ENCODE data around the gene NDFIP2. TPM values are rescaled to one million over a fixed set of nuclear protein-coding genes. Genes with fewer than 3 reads are reported as not detected.

Gene NDFIP2
- polyA plus RNA-seq, 3 donors = 53.2 to 65.1 (median 60.4) TPM

GRCh38 chr13:79516595-79516994 is 35.6 kb downstream of the NDFIP2 start:
- DNase-seq (ENCODE audit: extremely low read depth in 1 of 11, low read depth in 9 of 11, low spot score in 4 of 11) = no peak

DNA sequence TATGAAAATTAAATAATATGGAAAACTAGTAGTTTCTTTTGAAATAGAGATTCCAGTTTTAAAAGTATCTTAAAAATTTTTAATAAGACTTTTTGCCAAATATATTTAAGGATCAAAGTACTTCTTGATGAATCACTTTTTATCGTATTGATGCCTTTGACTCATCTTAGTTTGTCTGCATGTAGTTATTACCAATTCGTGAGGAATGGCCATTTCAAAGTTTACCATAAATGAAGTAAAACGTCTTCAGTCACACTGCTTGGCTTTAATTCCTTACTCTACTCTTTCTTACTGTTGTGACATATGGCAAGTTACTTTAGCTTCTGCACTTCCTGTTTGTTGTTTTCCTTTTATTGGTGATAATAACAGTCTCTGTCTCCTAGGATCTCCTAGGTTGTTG is 38.3 kb downstream of the NDFIP2 start:
- no peak for DNase-seq (ENCODE audit: extremely low read depth in 1 of 11, low read depth in 9 of 11, low spot score in 4 of 11)

DNA sequence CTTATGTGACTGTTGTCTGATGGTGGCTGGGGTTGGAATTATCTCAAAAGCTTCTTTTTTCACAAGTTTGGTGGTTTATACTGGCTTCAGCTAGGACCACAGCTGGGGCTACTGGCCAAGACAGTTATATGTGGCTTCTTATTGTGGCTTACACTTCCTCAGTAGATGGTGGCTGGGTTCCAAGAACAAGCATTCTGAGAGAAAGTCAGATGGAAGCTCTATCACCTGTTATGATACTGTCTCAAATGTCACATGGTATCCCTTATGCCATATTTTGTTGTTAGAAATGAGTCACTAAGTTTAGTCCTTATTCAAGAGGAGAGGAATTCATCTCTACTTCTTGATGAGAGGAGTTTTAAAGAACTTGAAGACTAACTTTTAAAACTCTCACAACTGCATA is 41.6 kb downstream of the NDFIP2 start:
- DNase-seq (ENCODE audit: extremely low read depth in 1 of 11, low read depth in 9 of 11, low spot score in 4 of 11) = no peak

- no peak for DNase-seq (ENCODE audit: extremely low read depth in 1 of 11, low read depth in 9 of 11, low spot score in 4 of 11)
Measured at GRCh38 chr13:79525064-79525857, 44.3 kb downstream of the NDFIP2 start.

- DNase-seq (ENCODE audit: extremely low read depth in 1 of 11, low read depth in 9 of 11, low spot score in 4 of 11) = no peak
Measured at GRCh38 chr13:79527698-79528097, 46.7 kb downstream of the NDFIP2 start.

DNA sequence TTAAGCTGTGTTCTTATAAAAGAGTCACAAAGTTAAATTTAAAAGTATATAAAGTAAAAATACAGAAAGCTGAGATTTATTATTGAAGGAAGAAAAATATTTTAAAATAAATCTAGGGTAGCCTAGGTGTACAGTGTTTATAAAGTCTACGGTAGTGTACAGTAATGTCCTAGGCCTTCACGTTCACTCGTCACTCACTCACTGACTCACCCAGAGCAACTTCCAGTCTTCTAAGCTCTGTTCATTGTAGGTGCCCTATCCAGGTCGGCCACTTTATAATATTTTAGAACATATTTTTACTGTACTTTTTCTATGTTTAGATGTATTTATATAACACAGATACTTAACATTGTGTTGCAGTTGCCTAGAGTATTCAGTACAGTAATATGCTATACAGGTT is 47.4 kb downstream of the NDFIP2 start:
- no peak for DNase-seq (ENCODE audit: extremely low read depth in 1 of 11, low read depth in 9 of 11, low spot score in 4 of 11)

DNA sequence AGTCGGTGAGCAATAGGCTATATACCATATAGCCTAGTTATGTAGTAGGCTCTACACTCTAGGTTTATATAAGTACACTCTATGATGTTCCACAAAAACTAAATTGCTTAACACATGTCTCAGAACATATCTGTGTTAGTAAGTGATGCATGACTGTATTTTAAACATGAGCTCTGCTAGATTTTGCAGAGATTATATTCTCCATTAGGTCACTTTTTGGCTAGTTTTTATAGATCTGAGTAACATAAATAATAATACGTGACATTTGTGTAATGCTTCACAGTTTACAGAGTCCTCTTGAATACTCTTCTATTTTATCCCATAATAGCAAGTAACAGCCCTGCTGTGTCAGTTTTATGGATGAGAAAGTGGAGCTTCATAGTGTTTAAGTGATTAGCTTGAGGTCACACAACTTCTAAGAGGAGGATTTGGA is 47.8 kb downstream of the NDFIP2 start:
- no peak for DNase-seq (ENCODE audit: extremely low read depth in 1 of 11, low read depth in 9 of 11, low spot score in 4 of 11)

DNA sequence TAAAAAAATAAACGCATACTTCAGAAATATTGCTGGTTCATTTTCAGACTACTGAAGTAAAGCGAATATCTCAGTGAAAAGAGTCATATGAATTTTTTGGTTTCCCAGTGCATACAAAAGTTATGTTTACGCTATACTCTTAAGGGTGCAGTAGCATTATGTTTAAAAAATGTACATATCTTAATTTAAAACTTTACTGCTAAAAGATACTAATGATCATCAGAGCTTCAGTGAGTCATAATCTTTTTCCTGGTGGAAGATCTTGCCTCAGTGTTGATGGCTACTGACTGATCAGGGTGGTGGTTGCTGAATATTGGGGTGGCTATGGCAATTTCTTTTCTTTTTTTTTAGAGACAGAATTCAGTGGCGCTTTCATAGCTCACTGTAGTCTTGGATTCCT is 48.9 kb downstream of the NDFIP2 start:
- DNase-seq (ENCODE audit: extremely low read depth in 1 of 11, low read depth in 9 of 11, low spot score in 4 of 11) = no peak

- no peak for DNase-seq (ENCODE audit: extremely low read depth in 1 of 11, low read depth in 9 of 11, low spot score in 4 of 11)
Measured at GRCh38 chr13:79530270-79530669, 49.3 kb downstream of the NDFIP2 start.

DNA sequence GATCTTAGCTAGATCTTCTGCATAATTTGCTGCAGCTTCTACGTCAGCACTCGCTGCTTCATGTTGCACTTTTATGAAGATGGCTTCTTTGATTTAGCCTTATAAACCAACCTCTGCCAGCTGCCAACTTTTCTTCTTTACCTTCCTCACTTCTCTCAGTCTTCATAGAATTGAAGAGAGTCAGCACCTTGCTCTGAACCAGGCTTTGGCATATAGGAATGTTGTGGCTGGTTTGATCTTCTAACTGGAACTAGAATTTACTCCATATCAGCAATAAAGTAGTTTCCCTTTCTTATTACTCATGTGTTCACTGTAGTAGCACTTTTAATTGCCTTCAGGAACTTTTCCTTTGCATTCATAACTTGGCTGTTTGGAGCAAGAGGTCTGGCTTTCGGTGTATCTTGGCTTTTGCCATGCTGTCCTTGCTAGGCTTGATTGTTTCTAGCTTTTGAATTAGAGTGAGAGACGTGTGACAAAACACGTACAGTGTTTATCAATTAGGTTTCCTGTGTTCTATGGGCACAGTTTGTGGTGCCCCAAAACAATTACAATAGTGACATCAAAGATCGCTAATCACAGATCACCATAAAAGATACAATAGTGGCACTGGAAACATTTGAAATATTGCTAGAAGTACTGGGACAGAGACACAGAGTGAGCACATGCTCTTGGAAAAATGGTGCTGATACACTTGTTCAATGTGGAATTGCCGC is 50.7 kb downstream of the NDFIP2 start:
- DNase-seq (ENCODE audit: extremely low read depth in 1 of 11, low read depth in 9 of 11, low spot score in 4 of 11) = no peak

- no peak for DNase-seq (ENCODE audit: extremely low read depth in 1 of 11, low read depth in 9 of 11, low spot score in 4 of 11)
Measured at GRCh38 chr13:79532576-79532975, 51.6 kb downstream of the NDFIP2 start.

- DNase-seq (ENCODE audit: extremely low read depth in 1 of 11, low read depth in 9 of 11, low spot score in 4 of 11) = no peak
Measured at GRCh38 chr13:79533781-79534400, 52.9 kb downstream of the NDFIP2 start.

GRCh38 chr13:79534596-79534995 is 53.6 kb downstream of the NDFIP2 start:
- no peak for DNase-seq (ENCODE audit: extremely low read depth in 1 of 11, low read depth in 9 of 11, low spot score in 4 of 11)

DNA sequence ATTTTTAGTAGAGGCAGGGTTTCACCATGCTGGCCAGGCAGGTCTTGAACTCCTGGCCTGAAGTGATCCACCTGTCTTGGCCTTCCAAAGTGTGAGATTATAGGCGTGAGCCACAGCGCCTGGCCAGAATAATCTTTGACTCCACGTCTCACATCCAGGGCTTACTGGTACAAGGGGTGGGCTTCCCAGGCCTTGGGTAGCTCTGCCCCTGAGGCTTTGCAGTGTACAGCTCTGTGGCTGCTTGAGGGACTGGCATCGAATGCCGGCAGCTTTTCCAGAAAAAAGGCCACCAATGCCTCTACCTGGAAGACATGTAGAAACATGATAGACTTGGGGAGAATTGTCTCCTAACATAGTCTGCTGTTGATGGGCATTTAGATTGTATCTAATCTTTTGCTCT is 57.8 kb downstream of the NDFIP2 start:
- DNase-seq (ENCODE audit: extremely low read depth in 1 of 11, low read depth in 9 of 11, low spot score in 4 of 11) = no peak

GRCh38 chr13:79540504-79540903 is 59.5 kb downstream of the NDFIP2 start:
- no peak for DNase-seq (ENCODE audit: extremely low read depth in 1 of 11, low read depth in 9 of 11, low spot score in 4 of 11)

DNA sequence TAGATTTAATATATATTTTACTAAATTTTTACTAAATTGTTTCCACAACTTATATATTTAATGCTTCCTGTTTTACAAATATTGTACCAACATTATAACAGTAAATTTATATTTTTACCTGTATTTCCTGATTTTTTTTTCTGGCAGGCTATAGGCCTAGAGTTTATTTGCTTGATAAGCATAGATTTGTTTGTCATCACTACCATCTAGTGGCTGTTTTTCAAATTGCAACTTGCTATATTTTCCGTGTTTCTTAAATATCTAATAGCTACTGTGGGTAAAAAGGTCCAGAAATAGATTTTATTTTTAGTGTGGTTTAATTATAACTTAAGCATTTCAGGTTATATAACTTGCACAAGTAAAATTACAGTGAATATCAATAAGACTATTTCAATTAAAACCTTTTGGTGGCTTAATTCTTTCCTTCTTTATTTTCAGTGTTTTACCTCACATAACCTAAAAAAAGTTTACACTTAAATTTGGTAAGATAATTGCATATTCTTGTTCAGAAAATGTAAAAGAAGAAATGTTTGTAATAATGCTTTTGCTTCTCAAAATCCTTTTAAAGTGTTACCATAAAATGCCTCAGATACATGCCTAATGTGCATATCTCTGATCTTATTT is 60.6 kb downstream of the NDFIP2 start:
- peak; percentile 35 to 72 (median 54) for DNase-seq (ENCODE audit: extremely low read depth in 1 of 11, low read depth in 9 of 11, low spot score in 4 of 11)

- no peak for DNase-seq (ENCODE audit: extremely low read depth in 1 of 11, low read depth in 9 of 11, low spot score in 4 of 11)
Measured at GRCh38 chr13:79543883-79544282, 62.9 kb downstream of the NDFIP2 start.

GRCh38 chr13:79547211-79548195 is 66.5 kb downstream of the NDFIP2 start:
- DNase-seq (ENCODE audit: extremely low read depth in 1 of 11, low read depth in 9 of 11, low spot score in 4 of 11) = no peak

DNA sequence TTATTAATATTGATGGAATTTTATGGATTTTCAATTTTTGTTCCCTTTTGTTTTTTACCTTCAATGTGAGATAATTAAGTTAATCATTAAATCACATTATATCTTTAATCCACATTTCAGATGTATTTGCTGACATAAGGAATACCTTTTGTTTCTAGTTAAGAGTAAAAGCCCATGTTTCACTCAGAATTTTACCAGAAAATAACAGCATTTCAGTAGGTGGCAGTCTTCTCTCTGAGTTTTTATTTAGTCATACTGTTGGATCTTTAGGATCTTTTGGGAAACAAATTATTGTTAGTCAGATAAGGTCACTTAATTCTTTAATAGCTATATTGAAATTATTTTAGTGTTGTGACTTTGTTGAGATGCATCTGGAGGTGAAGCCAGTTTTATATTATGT is 67.9 kb downstream of the NDFIP2 start:
- DNase-seq (ENCODE audit: extremely low read depth in 1 of 11, low read depth in 9 of 11, low spot score in 4 of 11) = peak in 6 of 11 donors; percentile 8 to 25 (median 12)

All from renal cortex interstitium (tissue), 11 donors.